GM18873 (cell line): ENCODE results near the gene MAS1.

Experiments
- ATAC-seq: cut with Tn5 transposase; IDR thresholded peaks from one replicate; pipeline ENCODE4 v1.9.1; 2021; ENCODE audit warnings: mild to moderate bottlenecking, moderate library complexity, moderate number of reproducible peaks; ENCODE audit not compliant: unreplicated experiment, low FRiP score

The MAS1 gene

GRCh38 chr6:159878341-159878740, 12.4 kb upstream of the MAS1 start:
- no peak for ATAC-seq

- ATAC-seq, result no peak
Observed at GRCh38 chr6:159879856-159880255, 10.9 kb upstream of the MAS1 start.

GRCh38 chr6:159880412-159880975, 10.3 kb upstream of the MAS1 start:
- no peak for ATAC-seq

GRCh38 chr6:159884720-159885119, 6.1 kb upstream of the MAS1 start:
- ATAC-seq, result no peak

GRCh38 chr6:159886270-159886669, 4.5 kb upstream of the MAS1 start:
- ATAC-seq, result no peak

- ATAC-seq, result no peak
Observed at GRCh38 chr6:159887146-159887545, 3.6 kb upstream of the MAS1 start.

- ATAC-seq, result no peak
Observed at GRCh38 chr6:159887761-159888160, 3.0 kb upstream of the MAS1 start.

- no peak for ATAC-seq
Observed at GRCh38 chr6:159890201-159890600, 587 bp upstream of the MAS1 start.

- ATAC-seq, result no peak
Observed at GRCh38 chr6:159892053-159892452, 1.3 kb downstream of the MAS1 start.

- no peak for ATAC-seq
Observed at GRCh38 chr6:159893064-159893463, 2.3 kb downstream of the MAS1 start.

GRCh38 chr6:159894991-159895390, 4.2 kb downstream of the MAS1 start:
- no peak for ATAC-seq

- no peak for ATAC-seq
Observed at GRCh38 chr6:159897603-159898002, 6.8 kb downstream of the MAS1 start.

GRCh38 chr6:159898519-159898918, 7.7 kb downstream of the MAS1 start:
- ATAC-seq, result no peak

- ATAC-seq, result no peak
Observed at GRCh38 chr6:159899994-159900745, 9.4 kb downstream of the MAS1 start.

GRCh38 chr6:159902620-159903019, 11.8 kb downstream of the MAS1 start:
- no peak for ATAC-seq

GRCh38 chr6:159904497-159904911, 13.7 kb downstream of the MAS1 start:
- ATAC-seq, result no peak

GRCh38 chr6:159906400-159906799, 15.6 kb downstream of the MAS1 start:
- ATAC-seq, result no peak

- ATAC-seq, result no peak
Observed at GRCh38 chr6:159908535-159908934, 17.7 kb downstream of the MAS1 start.

- ATAC-seq, result no peak
Observed at GRCh38 chr6:159908979-159909378, 18.2 kb downstream of the MAS1 start.

GRCh38 chr6:159910342-159910741, 19.6 kb downstream of the MAS1 start:
- no peak for ATAC-seq

GRCh38 chr6:159913375-159913774, 22.6 kb downstream of the MAS1 start:
- ATAC-seq, result no peak

GRCh38 chr6:159913862-159914564, 23.2 kb downstream of the MAS1 start:
- ATAC-seq, result no peak
